GM12873 (cell line): ENCODE data around the gene IGF1R.

Experiments
- TF ChIP-seq, protein P1 (sequence below): IDR thresholded peaks from 2 replicates; pipeline ENCODE4 v1.5.1; 2012; ENCODE audit warnings: low read depth, mild to moderate bottlenecking, moderate library complexity, low read length, control low read depth; ENCODE audit not compliant: insufficient read depth; ENCODE audit errors: missing control alignments

IGF1R gene

DNA sequence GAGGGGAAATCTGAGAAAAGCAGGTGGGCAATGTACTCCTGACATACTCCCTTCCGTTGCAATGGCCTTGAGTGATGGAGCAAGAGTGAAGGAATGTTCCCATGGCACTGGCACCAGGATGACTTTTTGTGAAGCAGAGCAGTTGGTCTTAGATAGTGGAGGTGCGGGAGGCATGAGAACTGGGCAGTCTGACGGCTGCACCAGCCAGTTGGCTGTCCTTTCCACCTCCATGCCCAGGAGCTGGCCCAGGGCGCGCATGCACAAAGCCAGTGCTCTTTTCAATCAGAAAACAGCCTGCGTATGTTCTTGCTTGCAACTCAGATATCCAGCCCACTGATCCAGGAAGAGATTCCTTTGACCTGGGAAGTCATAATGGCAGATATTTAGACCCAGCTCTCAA is 222.4 kb downstream of the IGF1R start:
- TF ChIP-seq, protein P1, sequence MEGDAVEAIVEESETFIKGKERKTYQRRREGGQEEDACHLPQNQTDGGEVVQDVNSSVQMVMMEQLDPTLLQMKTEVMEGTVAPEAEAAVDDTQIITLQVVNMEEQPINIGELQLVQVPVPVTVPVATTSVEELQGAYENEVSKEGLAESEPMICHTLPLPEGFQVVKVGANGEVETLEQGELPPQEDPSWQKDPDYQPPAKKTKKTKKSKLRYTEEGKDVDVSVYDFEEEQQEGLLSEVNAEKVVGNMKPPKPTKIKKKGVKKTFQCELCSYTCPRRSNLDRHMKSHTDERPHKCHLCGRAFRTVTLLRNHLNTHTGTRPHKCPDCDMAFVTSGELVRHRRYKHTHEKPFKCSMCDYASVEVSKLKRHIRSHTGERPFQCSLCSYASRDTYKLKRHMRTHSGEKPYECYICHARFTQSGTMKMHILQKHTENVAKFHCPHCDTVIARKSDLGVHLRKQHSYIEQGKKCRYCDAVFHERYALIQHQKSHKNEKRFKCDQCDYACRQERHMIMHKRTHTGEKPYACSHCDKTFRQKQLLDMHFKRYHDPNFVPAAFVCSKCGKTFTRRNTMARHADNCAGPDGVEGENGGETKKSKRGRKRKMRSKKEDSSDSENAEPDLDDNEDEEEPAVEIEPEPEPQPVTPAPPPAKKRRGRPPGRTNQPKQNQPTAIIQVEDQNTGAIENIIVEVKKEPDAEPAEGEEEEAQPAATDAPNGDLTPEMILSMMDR = no peak

DNA sequence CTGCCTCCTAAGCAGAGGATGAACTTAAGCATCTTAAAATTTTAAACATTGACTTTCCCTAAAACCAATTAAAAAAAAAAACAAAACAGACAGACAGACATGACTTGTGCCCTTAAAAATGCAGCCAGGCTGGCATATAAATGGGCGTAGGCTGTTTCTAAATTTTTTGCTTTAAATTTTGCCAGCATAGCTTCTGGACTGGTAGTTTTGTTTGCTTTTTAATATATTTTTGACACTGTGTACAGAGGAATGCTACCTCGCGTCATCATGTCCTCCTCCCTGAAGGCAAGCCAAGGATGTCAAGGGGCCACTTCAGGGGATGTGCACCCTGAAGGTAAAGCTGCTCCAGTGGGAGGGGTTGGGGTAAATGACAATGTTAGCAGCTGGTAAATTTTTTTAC is 224.4 kb downstream of the IGF1R start:
- TF ChIP-seq, protein P1 = no peak

DNA sequence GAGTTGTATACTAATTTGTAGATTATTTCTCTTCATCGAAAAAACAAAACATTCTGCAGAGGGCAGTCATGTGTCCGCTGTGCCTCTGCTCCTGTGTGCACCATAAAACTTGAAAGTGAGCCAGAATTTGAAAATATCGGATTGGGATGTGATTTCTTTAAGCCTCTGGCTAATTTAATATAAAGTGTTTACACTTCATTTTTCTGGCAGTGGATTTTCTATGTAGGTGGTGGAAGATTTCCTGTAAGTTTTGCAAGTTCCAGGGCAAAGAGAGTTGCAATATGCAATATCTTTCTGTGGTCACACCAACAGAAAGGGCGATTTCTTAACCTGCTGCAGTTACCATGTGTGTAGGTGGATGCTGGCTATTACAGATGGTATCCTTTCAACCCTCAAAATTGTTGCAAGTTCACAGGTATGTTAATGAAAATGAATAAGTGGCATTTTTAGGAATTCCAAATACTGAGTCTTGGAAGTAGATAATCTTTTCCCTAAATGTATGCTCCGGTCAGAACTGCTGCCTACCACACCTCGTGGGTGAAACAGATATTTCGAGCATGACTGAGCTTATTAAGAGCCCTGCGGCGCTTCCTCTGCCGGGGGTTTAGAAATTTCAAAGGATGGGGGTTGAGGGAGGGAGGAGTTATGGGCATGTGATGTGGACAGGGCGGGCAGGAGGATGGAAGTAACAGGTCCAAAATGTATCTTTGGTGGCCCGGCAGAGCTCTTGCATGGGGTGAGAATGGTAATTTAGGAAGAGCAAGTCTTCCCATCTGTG is 225.3 kb downstream of the IGF1R start:
- TF ChIP-seq, protein P1 = no peak

DNA sequence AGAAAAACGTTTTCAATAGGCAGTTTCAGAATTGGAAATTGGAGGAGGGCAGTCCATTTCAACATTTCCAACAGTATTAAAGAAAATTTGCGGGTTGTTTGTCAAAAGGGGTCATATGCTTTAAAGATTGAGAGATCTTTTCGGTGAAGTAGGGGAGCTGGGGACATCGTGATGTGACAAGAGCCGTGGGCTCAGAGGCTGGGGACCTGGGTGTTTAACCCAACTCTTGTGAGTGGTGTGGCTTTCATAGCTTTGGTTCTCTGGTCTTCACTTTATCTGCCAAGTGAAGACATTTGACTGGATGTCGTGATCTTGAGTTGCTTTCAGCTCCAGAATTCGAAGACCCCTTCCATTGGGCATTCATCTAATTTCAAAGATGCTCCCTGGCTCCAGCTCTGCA is 226.0 kb downstream of the IGF1R start:
- TF ChIP-seq, protein P1 = no peak

DNA sequence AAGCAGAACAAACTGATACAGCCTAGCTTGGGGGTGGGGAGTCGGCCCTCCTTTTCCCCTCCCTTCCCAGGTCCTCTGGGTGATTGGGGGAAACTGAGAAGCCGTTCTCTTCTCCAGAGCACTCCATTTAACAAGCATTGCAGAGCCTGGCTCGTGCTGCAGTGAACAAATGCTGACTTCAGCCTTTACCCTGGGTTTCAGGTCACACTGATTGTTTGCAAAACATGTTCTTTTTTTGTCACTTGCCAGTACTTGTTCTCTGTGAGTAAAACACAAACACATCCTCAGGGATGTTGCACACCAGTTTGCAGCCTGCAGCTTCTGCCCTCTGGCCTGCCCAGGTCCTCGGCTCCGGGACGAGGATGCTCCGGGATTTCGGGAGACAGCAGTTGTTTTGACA is 226.4 kb downstream of the IGF1R start:
- TF ChIP-seq, protein P1 = no peak

DNA sequence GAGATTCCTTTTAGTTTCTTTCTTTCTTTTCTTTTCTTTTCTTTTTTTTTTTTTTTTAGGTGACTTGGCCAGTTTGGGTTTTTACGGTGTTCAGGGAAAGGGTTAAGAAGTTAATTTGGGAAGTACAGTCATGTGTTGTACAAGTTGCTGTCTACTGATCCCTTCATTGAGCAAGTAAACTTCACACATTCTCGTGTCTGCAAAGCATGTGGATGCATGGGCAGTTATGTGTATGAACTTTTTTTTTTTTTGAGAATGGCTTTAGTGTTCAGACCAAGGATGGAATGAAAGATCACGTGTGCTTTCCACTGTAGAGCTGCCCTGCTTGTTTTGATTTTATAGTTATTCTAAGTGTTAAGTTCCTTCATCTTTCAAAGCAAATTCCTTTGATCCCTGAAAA is 227.0 kb downstream of the IGF1R start:
- TF ChIP-seq, protein P1 = no peak

DNA sequence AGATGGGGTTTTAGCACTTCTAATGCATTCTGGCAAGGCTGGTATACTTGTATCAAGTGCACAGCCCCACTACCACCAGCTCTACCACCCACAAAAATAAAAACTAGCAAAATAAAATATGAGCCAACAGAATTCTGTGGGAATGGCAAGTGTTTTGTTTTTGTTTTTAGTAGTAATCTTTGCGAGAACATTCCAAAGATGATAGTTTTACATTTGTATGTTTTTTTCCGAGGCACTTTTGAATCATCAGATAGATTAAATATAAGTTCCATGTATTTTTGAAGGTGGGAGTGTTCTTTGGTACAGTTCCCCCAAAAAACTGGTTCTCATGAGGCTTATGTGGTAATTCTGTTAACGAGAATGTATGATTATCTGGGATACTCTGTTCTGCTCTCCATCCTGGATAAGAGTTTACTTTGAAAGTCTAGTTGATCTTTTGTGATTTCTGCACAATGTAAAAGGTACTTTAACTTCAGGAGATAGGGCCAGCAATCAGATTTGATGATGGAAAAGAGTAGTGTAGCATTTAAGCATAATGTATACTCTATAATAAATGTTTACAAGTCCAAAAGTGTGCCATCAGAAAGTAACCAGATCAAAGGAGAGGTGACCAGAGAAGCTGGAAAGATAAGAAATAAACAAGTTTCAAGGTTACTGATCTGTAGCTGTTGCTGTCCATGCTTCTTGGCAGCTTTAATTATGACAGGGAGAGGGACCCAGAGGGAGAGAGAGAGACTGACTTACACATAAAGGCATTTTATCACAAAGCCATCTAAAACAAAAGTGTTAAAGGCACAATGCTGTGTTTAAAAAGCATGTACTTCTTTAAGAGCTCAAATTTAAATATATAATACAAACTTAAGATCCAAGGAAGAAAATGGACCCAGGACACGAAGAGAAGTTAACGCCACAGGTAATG is 228.4 kb downstream of the IGF1R start:
- TF ChIP-seq, protein P1 = no peak
